SW480 (cell line): ENCODE data around the gene GRAMD1A.
A peak's percentile ranks its signal among the peaks of the same experiment; 100 is the strongest.
"Not testable (repeated sequence)": the region's sequence is repeated elsewhere in the genome, so short reads cannot be mapped to it uniquely, and the experiment has no call there.

Experiments
- DNase-seq: peaks from one replicate; pipeline ENCODE4 v3.0.0-alpha.2; 2016; ENCODE audit warnings: low spot score

GRAMD1A gene

DNA sequence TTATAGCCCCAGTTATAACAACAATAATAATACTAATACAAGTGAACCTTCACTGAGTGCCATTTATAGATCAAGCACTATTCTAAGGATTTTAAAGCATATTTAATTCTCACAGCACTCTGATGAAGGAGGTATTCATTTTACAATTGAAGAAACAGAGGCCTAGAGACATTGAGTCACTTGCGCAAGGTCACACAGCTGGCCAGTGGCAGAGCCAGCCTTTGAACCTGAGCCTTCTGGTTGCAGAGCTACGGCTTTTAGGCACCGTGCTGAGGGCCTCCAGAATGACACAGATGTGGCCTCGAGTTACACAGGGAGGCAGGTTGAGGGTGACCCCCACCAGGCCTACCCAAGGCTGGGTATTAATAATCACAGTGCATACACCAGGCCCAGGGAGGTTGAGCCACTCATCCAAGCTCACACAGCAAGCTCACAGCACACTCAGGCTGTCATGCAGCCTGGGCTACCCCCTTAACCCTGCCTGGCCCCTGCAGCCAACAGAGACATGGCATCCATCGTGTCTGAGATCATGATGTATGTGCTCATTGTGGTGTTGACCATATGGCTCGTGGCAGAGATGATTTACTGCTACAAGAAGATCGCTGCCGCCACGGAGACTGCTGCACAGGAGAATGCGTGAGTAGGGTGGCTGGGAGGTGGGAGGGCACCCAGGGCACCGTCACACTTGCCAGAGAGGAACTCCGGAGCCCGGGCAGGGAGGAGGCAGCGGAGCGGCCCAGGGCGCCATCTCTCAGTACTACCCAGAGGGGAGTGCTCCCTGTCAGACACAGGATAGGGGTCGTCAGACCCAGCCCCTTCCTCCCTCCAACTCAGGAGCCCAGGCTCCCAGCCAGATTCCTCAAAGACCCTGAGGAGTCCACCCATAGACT, 38.7 kb downstream of the GRAMD1A start:
- DNase-seq: no peak

DNA sequence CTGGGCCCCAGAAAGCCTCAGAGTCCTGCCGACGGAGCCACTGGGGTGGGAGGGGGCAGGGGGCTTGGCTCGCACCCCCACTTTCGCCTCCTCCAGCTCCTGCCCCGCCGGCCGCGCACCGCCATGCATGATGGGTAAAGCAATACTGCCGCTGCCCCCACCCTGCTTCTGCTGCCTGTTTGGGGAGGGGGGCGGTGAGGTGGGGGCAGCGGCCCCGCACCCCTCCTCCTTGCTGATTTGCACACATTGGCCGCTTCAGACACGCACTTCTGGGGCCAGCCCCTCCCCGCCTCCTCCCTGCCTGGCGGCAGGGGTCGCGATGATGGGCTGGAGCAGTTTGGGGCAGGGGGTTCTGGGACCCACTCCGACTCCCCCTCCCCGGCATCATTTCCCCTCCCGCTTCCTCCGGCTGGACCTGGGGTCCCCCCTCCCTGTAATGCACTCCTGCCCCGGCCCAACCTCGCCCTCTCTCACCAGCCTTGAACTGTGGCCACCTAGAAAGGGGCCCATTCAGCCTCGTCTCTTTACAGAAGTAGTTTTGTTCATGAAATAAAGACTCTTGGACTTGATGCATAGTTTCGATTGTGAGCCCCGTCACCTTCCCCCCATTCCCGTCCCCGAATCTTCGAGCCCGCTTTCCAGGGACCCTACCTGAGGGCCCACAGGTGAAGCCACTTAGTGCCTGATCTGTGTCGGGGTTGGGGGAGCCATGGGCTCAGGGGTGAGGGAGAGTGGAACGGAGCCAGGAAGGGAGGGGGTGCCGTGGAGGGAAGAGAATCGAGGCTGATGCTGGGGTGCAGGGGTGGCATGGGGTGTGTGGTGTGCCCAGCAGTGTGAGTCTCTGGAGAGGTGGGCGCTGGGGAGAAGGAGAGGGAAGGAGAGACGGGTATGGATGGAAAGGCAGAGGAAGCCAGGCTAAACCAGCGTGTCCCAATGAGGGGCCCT, 40.0 kb downstream of the GRAMD1A start:
- no peak for DNase-seq

DNA sequence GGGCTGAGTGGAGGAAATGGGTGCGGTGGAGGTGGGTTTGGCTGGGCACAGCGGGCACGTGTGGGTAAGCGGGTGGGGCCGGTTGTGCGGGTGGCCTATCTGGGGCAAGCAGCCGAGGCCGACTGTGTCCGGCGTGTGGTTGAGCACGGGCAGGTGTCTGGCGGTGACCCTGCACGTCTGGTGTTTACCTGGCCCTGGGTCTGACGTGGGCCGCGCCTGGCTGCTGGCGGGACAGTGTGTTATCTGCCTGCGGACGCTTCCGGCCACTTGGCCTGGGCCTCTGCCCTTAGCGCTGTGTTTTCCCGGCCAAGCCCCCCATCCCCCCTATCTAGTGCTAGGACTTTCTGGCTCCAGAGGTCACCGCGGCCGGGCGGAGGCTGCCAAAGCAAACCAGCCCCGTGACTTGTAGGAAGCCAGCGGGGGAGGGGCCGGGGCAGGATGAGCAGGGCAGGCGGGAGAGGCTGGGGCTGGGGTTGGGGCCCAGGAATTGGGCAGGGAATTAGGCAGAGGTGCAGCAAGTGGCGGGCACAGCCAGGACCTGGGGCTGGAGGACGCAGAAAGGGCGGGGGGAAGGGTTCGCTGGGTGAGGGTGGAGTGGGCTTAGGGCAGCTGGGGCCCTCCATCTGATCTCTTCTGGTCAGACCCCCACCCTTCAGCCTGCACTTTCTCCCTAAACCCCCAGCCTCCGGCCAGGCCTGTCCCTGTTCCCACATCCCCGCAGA, 40.9 kb downstream of the GRAMD1A start:
- peak; percentile 43 for DNase-seq

DNA sequence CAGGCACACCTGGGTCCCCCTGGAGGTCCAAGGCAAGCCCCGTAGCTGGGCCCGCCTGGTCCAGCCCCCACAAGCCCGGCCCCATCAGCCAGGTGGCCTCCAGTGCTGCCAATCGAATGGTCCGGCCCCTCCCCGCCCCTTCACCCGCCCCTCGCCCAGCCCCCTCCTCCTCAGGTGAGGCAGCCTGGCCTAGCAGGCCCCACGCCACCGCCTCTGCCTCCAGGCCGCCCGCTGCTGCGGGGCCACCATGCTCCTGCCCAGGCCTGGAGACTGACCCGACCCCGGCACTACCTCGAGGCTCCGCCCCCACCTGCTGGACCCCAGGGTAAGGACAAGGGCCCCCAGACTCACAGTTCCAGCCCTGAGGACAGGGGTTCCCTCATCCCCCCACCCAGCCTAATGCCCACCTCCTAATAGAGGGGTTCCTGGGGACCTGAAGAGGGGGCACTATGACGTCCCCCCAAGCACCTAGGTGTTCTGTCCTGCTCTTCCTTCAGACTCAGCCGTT, 41.5 kb downstream of the GRAMD1A start, which contains the start of gene HPN:
Gene HPN (plus strand): TSS at position 174 of the 508 bp plus-strand sequence. CDS start 786 bp downstream, outside the sequence.
- DNase-seq: no peak

DNA sequence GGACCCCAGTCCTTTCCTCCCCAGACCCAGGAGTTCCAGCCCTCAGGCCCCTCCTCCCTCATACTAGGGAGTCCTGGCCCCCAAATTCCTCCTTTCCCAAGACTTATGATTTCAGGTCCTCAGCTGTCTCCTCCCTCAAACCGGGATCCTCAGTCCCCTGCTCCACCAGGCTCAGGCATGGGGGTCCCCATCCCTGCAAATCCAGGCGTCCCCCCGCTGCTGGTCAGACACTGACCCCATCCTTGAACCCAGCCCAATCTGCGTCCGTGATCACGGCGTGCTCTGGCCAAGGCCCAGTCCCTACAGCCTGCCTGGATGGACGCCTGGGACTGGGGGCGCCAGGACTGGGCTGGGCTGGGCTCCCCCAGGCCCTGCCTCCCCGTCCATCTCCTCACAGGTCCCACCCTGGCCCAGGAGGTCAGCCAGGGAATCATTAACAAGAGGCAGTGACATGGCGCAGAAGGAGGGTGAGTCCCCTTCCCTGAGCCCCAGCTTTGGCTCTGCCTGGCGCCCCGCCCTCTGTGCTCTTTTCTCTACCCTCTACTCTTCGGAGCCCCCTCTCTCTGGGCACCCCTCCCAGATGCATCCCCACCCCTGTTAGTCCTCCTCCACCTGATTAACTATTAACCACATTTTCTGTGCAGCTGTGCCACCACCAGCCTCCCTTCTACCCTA, 42.1 kb downstream of the GRAMD1A start:
- DNase-seq: no peak

DNA sequence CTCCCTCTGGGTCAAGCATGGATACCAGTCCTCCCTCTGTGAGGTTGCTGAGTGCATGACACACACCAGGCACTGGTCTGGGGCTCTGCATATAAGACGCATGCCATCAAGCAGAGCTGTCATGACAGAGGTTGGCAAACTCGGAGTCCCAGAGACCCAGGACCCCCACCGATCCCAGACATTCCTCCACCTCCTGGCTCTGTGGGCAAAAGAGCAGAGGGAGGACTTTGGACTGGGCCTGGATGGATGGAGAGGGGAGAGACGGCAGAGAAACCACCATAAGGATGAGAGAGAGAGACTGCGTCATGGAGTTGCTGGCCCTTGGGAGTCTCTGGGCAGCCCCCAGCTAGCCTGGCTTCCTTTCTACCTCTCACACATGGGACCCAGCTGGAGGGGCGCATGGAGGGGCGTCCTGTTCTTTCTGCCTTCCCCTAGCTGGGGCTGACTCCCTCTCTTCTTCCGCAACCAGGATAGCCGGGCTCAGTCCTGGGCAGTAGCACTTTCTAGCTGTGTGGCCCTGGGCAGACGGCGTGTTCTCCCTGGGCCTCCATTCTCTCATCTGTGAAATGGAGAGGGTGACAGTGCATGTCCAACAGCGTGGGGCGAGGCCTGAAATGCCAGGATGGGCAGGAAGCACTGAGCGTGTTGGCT, 43.0 kb downstream of the GRAMD1A start:
- DNase-seq: no peak

DNA sequence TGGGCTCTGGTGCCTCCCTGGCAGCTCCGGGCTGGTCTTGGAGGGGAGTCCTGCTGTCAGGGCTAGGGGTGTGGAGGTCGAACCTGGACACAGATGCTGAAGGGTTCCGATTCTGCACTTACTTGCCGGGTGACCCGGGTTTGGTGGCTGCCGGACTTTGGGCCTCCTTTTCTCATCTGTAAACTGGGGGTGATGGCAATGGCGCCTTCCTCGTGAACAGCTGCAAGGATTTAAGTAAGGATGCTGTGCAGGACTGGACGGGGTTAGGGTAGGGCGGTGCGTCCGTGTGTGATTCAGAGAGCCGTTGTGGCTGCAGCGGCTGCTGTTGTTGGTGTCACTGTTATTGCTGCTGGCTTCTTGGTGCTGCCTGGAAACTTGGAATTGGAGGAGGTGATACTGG, 43.8 kb downstream of the GRAMD1A start:
- no peak for DNase-seq

DNA sequence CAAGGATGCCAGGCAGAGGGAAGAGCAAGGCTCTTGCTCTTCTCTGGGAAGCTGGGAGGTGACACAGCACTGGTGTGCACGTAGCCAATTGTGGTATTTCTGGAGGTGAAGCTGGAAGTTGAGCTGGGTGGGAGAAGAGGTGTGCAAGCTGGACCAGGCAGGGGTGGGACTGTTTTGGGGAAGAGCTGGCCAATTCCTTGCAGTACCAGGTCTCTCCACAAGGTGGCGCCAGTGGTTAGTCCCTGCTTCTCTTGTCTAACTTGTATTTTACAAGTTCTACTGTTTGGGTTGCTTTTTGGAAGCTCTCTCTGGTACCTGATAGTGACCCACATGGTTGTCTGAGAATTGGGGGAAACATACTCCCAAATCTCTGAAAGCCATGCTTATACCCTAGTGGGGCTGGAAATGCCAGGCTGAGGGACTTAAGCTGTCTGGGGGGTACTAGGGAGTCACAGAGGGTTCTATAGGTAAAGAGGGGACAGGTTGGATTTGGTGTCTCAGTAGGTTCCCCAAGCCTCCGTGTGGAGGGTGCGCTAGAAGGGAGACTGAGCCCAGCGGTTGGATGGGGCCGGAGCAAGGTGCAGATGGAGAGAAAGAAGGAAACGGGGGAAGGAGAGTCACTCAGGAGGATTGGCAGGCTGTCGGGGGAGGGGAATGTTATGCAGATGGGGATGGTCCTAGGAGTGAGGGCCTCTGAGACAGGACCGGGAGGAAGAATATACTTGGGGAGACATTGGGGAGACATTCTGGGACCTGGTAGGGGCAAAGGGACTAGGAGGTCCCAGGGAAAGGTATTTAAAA, 44.4 kb downstream of the GRAMD1A start:
- peak; percentile 53 for DNase-seq

DNA sequence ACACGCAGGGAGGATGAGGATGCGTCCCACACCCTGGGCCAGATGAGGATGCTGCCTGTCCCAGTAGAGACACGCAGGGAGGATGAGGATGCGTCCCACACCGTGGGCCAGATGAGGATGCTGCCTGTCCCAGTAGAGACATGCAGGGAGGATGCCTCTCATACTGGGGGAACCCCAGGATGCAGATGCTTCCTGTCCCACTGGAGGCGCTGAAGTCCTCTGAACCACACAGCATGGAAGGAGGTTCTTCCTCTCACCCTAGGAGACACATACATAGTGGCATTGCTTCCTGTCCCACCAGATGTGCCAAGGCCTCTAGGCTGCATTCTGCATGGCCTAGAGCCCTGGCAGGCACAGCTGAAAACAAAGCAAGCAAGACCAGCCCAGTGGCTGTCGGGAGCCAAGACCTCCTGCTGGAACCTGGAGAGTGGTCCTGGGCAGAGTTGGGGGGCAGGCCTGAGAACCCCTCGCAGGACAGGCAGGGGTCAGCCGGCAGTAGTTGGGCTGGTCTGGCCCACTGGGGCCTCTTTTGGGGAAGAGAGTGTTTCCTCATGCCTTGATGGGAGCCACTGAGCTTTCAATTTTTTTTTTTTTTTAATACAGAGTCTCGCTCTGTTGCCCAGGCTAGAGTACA, 45.7 kb downstream of the GRAMD1A start:
- peak; percentile 53 for DNase-seq

DNA sequence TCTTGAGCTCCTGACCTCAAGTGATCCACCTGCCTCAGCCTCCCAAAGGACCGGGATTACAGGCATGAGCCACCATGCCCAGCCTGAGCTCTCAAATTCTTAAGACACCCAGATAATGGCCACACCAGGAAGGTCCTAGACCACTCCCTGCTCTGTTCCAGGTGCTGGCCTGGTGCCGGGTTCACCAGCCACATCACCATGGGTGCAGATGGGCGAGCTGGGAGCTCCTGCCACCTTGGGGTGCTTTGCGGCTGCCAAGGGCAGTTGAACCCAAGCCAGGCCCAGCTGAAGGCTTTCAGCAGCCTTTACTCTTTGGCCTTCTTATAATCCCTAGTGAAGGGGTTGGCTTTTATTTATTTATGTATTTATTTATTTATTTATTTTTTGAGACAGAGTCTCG, 46.3 kb downstream of the GRAMD1A start:
- DNase-seq: no peak

DNA sequence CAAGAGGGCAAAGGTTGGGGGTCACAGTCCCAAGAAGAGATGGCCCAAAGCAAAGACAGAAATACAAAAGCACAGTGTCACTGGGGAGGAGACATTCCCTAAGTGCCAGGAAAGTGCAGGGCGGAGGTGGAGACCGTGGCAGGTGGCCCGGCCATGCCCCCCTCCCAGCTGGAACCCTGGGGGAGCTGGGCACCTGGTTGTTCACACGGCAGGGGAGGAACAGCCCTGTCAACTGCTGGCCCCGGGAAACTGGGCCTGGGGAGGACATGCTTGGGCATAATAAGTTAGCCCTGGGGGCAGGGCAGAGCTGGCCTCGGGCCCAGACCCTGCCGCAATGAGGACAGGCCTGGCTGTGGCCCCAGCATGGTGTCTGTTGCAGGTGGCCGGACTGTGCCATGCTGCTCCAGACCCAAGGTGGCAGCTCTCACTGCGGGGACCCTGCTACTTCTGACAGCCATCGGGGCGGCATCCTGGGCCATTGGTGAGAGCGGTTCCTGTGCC, 48.8 kb downstream of the GRAMD1A start:
- DNase-seq: no peak

DNA sequence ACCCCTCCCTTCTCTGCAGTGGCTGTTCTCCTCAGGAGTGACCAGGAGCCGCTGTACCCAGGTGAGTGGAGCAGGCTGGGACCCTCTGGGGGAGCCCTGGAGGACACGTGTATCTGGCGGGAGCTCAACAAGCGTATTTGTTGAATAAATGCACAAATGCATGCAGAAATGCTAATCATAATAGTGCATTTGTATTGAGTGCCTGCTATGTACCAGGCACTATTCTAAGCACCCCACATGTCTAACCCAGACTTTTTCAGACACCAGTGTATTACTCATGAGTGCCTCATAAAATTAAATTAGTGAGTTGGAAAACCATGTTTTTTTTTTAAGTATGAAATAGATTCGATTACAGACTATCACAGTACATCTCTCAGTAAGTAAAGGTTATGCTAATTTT, 49.3 kb downstream of the GRAMD1A start:
- DNase-seq: no peak

DNA sequence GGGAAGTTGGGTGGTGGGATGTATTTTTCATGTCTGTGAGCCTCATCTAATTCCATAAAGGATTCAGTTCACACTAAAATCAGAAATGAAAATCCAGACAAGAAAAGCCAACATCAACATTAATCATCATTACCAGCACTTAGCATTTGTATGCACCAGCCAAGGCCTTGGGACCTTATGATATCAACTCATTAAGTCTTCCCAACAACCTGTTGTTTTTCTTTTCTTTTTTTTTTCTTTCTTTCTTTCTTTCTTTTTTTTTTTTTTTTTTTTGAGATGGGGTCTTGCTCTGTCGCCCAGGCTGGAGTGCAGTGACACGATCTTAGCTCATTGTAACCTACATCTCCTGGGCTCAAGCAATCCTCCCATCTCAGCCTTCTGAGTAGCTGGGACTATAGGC, 50.5 kb downstream of the GRAMD1A start:
- not testable (repeated sequence) for DNase-seq

DNA sequence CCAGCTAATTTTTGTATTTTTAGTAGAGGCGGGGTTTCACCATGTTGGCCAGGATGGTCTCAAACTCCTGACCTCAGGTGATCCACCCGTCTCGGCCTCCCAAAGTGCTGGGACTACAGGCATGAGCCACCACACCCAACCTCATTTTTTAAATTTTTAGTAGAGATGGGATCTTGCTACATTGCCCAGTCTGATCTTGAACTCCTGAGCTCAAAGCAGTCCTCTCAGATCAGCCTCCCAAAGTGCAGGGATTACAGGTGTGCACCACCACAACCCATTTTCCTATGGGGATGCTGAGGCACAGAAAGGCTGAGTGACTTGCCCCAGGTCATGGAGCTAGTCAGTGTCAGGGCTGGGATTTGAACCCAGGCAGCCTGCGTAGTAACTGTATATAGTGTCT, 51.1 kb downstream of the GRAMD1A start:
- DNase-seq: not testable (repeated sequence)

DNA sequence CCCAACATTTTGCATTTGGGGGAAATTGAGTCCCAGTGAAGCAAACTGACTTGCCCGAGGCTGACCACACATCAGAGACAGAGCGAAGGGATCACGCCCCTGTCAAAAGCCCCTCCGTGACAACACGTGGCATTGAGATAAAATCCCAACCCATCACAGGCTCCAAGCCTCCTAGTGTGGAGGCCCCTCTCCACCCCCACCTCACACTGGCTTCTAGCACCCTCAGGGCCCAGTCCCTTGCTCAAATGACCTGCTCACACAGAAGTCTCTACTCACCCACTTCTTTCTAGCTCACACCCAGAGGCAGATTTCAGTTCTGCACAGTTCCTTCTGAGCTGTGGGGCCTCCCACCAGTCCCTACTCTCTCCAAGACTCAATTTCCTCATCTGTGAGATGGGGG, 51.7 kb downstream of the GRAMD1A start:
- DNase-seq: no peak

DNA sequence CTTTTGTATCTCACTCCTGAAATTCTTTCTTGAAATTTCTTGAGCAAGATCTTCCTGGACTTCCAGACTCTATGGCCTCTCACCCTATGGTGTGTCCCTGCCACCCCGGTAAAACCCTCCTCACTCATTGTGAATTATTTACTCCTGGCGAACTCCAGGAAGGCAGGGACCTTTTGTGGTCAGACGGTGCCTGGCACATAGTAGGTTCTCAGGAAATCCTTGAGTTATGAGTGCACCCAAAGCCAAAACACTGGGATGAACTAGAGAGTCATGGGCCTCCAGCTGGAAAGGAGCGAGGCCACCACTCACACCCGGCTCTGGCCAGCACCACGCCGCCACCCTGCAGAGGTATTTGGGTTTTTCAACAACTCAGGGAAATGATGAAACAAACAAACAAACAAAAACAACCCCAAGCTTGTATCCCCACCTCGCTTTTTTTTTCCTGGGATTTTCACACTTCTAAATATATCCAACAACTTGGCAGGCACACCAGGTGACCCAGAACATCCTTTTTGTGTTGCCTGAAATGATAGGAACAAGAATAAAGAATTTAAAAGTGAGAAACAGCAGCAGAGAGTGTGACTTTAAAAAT, 52.6 kb downstream of the GRAMD1A start:
- DNase-seq: no peak

DNA sequence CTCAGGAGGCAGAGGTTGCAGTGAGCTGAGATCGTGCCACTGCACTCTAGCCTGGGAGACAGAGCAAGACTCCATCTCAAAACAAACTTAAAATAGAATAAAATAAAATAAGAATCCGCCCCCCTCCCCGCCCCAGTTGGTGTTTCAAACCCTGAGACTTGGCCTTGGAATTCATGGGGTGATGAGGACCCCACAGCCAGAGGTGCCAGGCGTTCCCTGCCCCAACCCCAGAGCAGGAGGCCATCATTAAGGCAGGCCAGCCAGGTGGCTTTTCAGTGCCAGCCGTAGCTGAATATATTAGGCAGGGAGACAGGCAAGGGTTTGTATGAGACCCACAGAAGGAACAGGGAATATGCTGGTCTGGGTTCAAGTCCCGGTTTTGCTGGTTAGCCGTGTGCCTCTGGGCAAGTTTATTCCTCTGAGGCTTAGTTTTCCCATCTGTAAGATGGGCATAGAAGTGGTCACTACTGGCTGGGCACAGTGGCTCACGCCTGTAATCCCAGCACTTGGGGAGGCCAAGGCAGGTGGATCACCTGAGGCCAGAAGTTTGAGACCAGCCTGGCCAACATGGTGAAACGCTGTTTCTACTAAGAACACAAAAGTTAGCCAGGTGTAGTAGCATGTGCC, 53.7 kb downstream of the GRAMD1A start:
- DNase-seq: no peak

DNA sequence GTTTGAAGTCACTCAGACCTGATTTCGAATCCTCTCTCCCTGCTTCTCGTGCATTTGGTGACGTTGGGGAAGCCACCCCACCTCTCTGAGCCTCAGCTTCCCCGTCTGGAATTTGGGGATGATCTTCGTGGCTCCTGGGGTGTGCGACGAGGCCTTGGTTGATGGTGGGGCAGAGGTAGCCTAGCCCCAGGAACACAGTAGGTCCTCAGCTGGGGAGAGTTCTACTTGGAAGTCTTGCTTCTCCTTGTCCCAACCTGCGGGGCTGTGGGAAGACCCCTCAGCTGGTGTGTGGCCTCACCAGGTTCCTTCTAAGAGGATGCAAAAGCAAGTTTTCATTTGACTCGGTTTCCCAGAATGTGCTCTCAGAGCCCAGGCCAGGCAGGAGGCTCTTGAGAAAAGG, 54.5 kb downstream of the GRAMD1A start:
- no peak for DNase-seq
